LNCAP (cell line): ENCODE results near the gene SLC7A1.

Experiments used
- CTCF ChIP-seq: fragments of 450-650 bp; IDR thresholded peaks from 2 replicates; pipeline ENCODE4 v1.5.1; 2017; ENCODE audit warnings: mild to moderate bottlenecking

SLC7A1 gene

GRCh38 chr13:29535663-29536655 lies 59.5 kb downstream of the SLC7A1 start:
- no peak for TF ChIP-seq CTCF

- no peak for TF ChIP-seq CTCF
These were observed 61.4 kb downstream of the SLC7A1 start for GRCh38 chr13:29534083-29534482.

GRCh38 chr13:29532821-29533220 lies 62.7 kb downstream of the SLC7A1 start:
- no peak for TF ChIP-seq CTCF

- no peak for TF ChIP-seq CTCF
These were observed 63.4 kb downstream of the SLC7A1 start for GRCh38 chr13:29532116-29532515.

GRCh38 chr13:29530901-29531300 lies 64.6 kb downstream of the SLC7A1 start:
- no peak for TF ChIP-seq CTCF

GRCh38 chr13:29529754-29530153 lies 65.7 kb downstream of the SLC7A1 start:
- TF ChIP-seq CTCF = no peak

- TF ChIP-seq CTCF = no peak
These were observed 67.6 kb downstream of the SLC7A1 start for GRCh38 chr13:29527916-29528315.
